ENCODE results near the gene HSPA12B. TPM values are rescaled to one million over a fixed set of nuclear protein-coding genes. Genes with fewer than 3 reads are reported as not detected.
A peak's percentile ranks its signal among the peaks of the same experiment; 100 is the strongest.

HSPA12B gene
- total RNA-seq, 1 donor from 2014 or later: not detected

DNA sequence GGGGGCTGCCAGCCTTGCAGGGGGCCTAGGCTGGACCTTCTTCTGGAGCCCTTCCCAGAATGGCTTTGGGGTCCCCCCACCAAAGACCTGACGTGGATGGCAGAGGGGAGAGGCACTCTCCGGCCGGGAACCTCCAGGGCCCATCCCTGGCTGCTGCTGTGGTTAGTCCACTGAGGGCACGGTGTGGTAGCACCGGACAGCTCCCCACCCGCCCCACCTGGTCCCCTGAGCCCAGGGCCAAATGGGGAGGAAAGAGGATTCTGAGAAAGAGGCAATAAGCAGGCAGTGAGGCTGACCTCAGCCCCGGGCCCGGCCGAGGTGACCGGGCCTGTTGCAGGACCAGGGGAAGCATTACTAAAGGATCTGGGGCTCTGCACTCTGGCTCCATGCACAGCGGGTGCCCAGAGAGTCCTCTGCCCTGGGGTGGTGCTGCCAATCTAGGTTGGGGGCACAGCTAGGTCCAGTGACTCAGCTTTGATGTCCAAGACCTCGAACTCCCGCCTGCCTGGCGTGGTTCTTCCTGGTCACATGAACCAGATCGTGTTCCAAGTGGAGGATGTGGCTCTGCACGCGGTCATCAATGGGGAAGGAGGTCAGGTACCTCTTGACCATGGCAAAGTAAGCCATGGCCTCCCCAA lies 51.9 kb downstream of the HSPA12B start:
- H3K27me3 Mint-ChIP-seq (ENCODE audit: unreplicated experiment): no peaks in the 10 kb centered on the region
- no peak for DNase-seq (ENCODE audit: extremely low spot score, unreplicated experiment)
- peak overlapping the region; percentile 38 for H3K27ac Mint-ChIP-seq (ENCODE audit: unreplicated experiment)
- H3K9me3 Mint-ChIP-seq (ENCODE audit: unreplicated experiment): no peaks in the 10 kb centered on the region
- peak overlapping the region; percentile 57 for H3K4me3 Mint-ChIP-seq (ENCODE audit: unreplicated experiment)
- peaks cover 2% of the 10 kb centered on the region for H3K36me3 Mint-ChIP-seq (ENCODE audit: unreplicated experiment)
- peaks cover 43% of the 10 kb centered on the region for H3K4me1 Mint-ChIP-seq (ENCODE audit: unreplicated experiment)
- no peak for TF ChIP-seq CTCF (IDR thresholded peaks at IDR 0.05)

GRCh38 chr20:3784863-3785239 lies 52.4 kb downstream of the HSPA12B start:
- Mint-ChIP-seq H3K4me1 (ENCODE audit: unreplicated experiment) (peaks cover 43% of the 10 kb centered on the region), H3K27ac (ENCODE audit: unreplicated experiment) (peak overlapping the region; percentile 38), H3K4me3 (ENCODE audit: unreplicated experiment) (peak overlapping the region; percentile 57), H3K9me3 (ENCODE audit: unreplicated experiment) (no peaks in the 10 kb centered on the region), H3K27me3 (ENCODE audit: unreplicated experiment) (no peaks in the 10 kb centered on the region), H3K36me3 (ENCODE audit: unreplicated experiment) (peaks cover 2% of the 10 kb centered on the region)
- DNase-seq (ENCODE audit: extremely low spot score, unreplicated experiment): no peak
- no peak for TF ChIP-seq CTCF (IDR thresholded peaks at IDR 0.05)

DNA sequence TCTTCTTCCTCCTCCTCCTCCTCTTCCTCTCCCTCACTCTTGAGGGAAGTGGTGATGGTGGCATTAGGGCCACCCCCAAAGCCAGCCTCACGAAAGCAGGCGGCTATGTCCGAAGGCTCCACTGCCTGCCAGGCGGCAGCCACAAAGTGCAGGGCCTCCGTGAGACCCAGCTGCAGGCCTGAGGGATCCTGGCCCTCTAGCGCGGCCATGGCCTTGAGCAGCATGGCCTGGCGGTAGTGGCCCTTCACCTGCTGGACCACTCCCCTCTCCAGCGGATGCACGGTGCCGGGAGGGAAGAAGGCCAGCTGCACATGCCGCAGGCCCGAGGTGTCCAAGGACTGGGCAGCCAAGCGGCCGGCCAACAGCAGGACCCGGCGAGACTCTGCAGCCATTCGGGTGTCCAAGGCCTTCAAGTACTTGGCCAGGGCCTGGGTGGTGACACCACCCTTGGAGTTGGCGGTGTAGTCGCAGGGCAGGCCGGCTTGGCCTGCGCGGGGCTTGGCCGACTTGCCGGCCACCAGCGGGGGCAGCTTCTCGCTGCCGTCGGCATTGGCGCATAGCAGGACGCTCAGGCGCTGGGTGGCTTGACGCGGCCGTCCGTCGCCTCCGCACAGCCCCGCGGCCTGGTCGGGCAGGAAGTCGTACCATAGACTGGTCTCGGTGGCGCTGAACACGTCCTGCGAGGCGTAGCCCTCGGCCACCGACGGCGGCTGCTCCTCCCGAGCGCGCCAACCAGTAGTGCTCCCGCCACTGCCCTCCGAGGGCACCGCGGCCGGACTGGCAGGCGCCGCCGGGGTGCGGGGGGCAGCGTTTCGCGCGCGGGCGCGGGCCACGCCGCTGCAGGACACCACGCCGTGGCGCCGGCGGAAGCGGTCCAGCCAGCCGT lies 53.0 kb downstream of the HSPA12B start:
- peak overlapping the region; percentile 83 for H3K4me3 Mint-ChIP-seq (ENCODE audit: unreplicated experiment)
- peak overlapping the region; percentile 14 for H3K27ac Mint-ChIP-seq (ENCODE audit: unreplicated experiment)

GRCh38 chr20:3786126-3786484 lies 53.6 kb downstream of the HSPA12B start:
- TF ChIP-seq CTCF (IDR thresholded peaks at IDR 0.05): no peak
- Mint-ChIP-seq H3K27me3 (ENCODE audit: unreplicated experiment) (no peaks in the 10 kb centered on the region), H3K9me3 (ENCODE audit: unreplicated experiment) (no peaks in the 10 kb centered on the region), H3K4me3 (ENCODE audit: unreplicated experiment) (peak overlapping the region; percentile 83), H3K27ac (ENCODE audit: unreplicated experiment) (peak overlapping the region; percentile 78), H3K36me3 (ENCODE audit: unreplicated experiment) (peaks cover 2% of the 10 kb centered on the region), H3K4me1 (ENCODE audit: unreplicated experiment) (peaks cover 35% of the 10 kb centered on the region)
- no peak for DNase-seq (ENCODE audit: extremely low spot score, unreplicated experiment)

More for the DNA sequence above, 53.0 kb downstream of the HSPA12B start:
- Mint-ChIP-seq H3K36me3 (ENCODE audit: unreplicated experiment) (peaks cover 2% of the 10 kb centered on the region), H3K9me3 (ENCODE audit: unreplicated experiment) (no peaks in the 10 kb centered on the region), H3K4me1 (ENCODE audit: unreplicated experiment) (peaks cover 41% of the 10 kb centered on the region), H3K27me3 (ENCODE audit: unreplicated experiment) (no peaks in the 10 kb centered on the region)
- TF ChIP-seq CTCF (IDR thresholded peaks at IDR 0.05): no peak
- DNase-seq (ENCODE audit: extremely low spot score, unreplicated experiment): no peak

- peak within 1 kb of the TSS; percentile 78 for H3K27ac Mint-ChIP-seq (ENCODE audit: unreplicated experiment)
- no peaks in the 10 kb centered on the region for H3K9me3 Mint-ChIP-seq (ENCODE audit: unreplicated experiment)
- peaks cover 32% of the 10 kb centered on the region for H3K4me1 Mint-ChIP-seq (ENCODE audit: unreplicated experiment)
- H3K36me3 Mint-ChIP-seq (ENCODE audit: unreplicated experiment): peaks cover 2% of the 10 kb centered on the region
- no peaks in the 10 kb centered on the region for H3K27me3 Mint-ChIP-seq (ENCODE audit: unreplicated experiment)
- DNase-seq (ENCODE audit: extremely low spot score, unreplicated experiment): peak; percentile 98
- H3K4me3 Mint-ChIP-seq (ENCODE audit: unreplicated experiment): peak within 1 kb of the TSS; percentile 83
- peak; percentile 95 for TF ChIP-seq CTCF (IDR thresholded peaks at IDR 0.05)
These were observed 54.3 kb downstream of the HSPA12B start, which contains the start of gene CENPB for GRCh38 chr20:3786665-3787323. CENPB (minus strand) TSS chr20:3786740; CDS start chr20:3786483, 257 bp downstream.

Measured in osteocyte (in vitro differentiated cells).